ENCODE results near the gene CHMP3.

DNA sequence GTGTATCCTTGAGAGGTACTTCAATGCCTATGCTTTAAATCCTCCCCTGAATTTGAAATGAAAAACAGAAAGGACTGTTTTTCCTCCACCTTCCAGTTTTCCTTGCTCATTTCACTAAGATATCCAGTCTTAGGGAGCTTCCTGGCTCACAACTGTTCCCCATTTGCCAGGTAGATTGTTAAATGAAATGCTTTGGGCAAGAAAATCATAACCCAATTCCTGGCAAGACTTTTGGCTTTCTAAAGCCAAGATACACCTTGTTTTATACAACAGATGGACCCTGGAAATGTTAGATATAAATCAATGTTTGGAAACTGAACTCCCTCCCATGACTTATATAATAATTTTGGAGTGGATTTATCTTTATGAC is 3.6 kb upstream of the CHMP3 start:
- TF ChIP-seq, protein P1, sequence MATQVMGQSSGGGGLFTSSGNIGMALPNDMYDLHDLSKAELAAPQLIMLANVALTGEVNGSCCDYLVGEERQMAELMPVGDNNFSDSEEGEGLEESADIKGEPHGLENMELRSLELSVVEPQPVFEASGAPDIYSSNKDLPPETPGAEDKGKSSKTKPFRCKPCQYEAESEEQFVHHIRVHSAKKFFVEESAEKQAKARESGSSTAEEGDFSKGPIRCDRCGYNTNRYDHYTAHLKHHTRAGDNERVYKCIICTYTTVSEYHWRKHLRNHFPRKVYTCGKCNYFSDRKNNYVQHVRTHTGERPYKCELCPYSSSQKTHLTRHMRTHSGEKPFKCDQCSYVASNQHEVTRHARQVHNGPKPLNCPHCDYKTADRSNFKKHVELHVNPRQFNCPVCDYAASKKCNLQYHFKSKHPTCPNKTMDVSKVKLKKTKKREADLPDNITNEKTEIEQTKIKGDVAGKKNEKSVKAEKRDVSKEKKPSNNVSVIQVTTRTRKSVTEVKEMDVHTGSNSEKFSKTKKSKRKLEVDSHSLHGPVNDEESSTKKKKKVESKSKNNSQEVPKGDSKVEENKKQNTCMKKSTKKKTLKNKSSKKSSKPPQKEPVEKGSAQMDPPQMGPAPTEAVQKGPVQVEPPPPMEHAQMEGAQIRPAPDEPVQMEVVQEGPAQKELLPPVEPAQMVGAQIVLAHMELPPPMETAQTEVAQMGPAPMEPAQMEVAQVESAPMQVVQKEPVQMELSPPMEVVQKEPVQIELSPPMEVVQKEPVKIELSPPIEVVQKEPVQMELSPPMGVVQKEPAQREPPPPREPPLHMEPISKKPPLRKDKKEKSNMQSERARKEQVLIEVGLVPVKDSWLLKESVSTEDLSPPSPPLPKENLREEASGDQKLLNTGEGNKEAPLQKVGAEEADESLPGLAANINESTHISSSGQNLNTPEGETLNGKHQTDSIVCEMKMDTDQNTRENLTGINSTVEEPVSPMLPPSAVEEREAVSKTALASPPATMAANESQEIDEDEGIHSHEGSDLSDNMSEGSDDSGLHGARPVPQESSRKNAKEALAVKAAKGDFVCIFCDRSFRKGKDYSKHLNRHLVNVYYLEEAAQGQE (IDR thresholded peaks at IDR 0.05; ENCODE audit: low read depth): no peak
- TF ChIP-seq FOXM1 (IDR thresholded peaks at IDR 0.05; ENCODE audit: borderline replicate concordance, low read depth) (no peak), TAF1 (IDR thresholded peaks at IDR 0.05; ENCODE audit: low read depth) (no peak), RAD21 (IDR thresholded peaks at IDR 0.05; ENCODE audit: low read depth) (no peak), CREB1 (IDR thresholded peaks at IDR 0.05; ENCODE audit: low read depth) (no peak), EGR1 (IDR thresholded peaks at IDR 0.05) (no peak), YY1 (IDR thresholded peaks at IDR 0.05; ENCODE audit: low read depth) (no peak), CEBPB (IDR thresholded peaks at IDR 0.05) (no peak), TEAD4 (IDR thresholded peaks at IDR 0.05) (no peak), EP300 (IDR thresholded peaks at IDR 0.05; ENCODE audit: borderline replicate concordance) (no peak), ZBTB7A (IDR thresholded peaks at IDR 0.05; ENCODE audit: low read depth) (no peak), TCF12 (IDR thresholded peaks at IDR 0.05; ENCODE audit: low read depth) (no peak)
- TF ChIP-seq, protein P2, sequence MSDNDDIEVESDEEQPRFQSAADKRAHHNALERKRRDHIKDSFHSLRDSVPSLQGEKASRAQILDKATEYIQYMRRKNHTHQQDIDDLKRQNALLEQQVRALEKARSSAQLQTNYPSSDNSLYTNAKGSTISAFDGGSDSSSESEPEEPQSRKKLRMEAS (IDR thresholded peaks at IDR 0.05): no peak

Data from Ishikawa (cell line).